Embryonic facial prominence (tissue), 1 donor: ENCODE results near the gene CATSPER1.
"Not testable (repeated sequence)": the region's sequence is repeated elsewhere in the genome, so short reads cannot be mapped to it uniquely, and the experiment has no call there.

Experiments used
- DNase-seq: peaks from one replicate; pipeline ENCODE4 v3.0.0-alpha.2; 2016; ENCODE audit errors: extremely low spot score

CATSPER1 gene

DNA sequence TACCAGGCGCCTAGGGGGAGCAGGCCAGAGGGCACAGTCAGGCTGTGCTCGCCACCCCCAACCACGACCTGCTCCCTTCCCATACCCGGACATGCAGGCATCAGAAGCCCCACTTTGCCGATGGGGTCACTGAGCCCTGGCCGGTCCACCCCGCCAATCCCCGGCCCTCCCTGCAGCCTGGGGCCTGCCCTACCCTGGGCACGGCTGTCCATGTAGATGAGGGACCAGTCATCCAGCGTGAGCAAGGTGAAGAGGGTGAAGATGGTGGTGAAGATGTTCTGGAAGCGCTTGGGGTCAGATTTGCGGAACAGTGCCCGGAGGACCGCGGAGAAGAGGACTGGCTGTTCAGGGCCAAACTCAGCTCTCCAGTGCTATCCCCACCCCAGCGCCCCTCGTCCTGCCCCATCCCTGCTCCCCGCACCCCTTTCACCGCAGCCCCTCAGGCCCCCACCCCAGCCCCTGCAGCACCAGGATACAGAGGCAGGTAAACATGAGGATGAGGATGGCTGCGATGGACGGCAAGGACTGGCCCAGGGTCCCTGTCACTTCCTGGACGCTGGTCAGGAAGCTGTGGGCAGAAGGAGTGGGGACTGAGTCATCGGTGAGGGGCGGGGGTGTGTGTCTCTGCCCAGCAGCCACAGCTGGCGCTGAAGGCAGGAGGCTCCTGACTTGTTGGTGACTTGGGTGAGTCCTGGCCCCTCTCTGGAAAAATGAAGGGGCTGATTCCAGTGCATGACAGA, 5.5 kb downstream of the CATSPER1 start:
- no peak for DNase-seq

DNA sequence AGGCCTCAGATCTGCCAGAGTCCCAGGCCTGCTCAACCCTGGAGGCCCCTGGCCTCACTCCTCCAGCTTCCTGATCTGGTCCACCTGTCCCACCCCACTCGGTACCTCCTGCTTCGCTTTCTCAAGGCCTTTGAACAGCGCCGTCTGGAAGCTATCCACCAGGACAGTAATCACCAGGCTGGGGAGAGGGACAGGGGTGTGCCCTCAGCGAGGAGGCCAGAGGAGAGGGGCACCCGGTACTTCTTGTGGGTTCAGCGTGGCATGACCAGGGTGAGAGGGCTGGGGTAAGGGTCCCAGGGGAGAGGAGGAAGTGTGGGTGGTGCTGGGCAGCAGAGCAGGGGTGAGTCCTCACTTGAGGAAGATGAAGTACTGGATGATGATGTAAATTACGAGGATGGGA, 6.1 kb downstream of the CATSPER1 start:
- no peak for DNase-seq

DNA sequence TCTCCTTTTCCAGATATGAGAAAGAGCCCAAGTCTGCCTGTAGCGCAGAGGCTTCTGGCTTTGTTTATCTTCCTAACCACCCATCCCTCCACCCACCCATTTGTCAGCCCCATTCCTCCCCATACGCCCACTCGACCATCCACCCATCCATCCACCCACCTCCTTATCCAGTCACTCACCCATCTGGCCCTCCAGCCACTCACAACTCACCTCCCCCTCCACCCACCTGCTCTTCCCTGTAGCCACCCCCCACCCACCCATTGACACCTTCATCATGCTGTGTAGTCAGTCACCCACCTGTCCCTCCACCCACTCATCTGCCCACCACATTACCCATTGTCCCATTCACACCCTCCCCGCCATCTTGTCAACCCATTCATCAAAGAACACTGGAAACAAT, 9.0 kb downstream of the CATSPER1 start:
- no peak for DNase-seq

DNA sequence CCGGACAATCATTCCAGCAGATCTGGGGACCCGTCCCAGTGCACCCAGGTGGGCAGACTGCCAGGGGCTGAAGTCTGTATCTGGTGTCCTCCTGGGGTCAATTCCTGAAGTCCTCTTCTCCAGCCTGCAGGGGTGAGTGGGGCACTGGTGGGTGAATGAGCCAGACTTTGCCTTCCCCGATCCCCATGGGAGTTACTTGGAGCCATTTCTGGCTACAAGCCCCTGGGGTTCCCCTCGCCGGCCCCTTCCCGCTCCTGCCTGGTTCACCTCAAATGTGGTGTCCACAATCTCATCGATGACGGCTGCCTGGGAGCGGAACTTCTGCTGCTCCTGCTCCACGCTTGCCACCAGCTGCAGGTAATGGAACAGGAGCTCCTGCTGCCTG, 9.5 kb downstream of the CATSPER1 start:
- DNase-seq: no peak

DNA sequence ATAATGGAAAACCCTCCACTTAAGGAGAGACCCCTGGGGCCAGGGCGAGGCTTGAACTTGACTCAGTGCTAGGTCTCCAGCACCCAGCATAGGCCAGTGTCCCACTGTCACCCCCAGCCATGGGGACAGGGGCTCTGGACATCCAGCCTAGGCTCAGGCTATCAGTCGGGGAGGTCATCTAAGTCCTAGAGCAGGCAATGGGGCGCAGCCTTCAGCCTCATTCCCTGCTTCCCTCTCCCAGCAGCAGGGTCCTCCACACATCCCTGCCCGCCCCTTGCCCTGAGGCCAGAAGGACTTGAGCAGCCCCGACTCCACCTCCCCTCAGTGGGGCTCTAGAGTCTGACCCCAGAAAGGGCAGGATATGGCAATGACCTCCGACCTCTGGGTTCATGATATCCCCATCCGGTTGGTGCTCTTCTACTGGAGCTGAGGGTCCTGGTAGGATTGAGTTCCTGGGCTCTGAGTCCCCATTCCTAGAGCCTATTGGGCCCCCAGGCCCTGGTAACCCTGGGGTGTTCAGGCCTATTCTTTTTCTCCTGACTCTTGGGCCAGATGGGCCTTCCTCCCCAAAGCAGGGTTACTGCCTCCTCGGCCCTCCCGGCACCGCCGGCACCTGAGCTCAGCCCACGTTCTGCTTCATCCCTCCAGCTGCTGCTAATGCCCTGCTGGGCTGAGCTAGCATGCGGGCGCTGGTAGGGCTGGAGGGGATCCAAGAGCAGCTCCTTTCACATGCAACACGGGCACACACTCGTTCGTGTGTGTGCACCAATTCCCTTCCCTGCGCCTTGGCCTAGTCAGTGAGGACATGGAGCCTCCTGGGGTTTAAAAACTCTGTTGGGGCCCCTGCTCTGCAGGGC, 10.1 kb downstream of the CATSPER1 start:
- no peak for DNase-seq

DNA sequence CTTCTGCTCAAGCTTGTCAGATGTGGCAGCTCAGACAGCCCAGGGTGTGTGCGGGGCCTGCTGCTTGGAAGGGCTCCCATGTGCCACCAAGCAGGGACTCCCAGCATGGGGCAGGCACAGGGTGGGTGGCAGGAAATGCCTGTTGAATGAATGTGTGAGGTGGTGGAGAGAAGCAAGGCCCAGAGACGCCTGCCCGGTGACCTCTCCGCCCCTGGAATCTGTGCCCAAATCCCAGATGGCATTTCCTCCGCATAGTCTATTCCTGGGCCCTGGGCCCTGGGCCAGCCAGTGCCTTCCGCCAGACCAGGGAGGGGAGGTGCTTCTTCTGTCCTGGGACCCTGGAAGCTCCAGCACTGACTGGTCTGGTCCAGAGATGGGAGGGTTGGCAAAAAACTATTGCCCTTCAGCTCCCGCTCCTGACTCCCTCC, 10.8 kb downstream of the CATSPER1 start:
- no peak for DNase-seq

DNA sequence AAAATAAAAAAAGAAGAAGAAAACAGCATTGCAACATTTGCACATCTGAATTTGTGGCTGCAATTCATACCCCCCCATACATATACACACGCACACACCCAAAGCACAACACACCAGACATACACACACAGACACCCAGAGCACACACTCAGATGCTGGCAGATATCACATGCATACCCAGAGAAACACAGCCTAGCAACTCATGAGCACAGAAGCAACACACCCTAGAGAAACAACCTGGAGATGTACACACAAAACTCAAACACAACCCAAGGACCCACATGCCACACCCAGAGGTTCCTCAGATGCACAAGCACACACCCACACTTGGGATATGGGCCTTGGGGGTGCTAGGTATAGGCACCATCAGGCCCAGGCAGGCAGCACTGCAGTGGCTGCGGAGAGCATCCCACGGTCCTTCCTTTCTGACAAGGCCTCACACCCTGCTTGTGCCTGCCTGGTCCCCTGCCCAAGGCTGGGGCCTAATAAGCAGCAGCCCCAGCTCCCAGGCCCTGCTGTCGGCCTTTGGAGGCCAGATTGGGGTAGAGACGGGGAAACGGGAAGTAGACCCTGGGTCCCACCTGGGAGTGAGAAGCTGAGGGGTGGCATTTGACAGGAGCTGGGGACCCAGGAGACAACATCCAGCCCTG, 11.3 kb downstream of the CATSPER1 start:
- DNase-seq: no peak

DNA sequence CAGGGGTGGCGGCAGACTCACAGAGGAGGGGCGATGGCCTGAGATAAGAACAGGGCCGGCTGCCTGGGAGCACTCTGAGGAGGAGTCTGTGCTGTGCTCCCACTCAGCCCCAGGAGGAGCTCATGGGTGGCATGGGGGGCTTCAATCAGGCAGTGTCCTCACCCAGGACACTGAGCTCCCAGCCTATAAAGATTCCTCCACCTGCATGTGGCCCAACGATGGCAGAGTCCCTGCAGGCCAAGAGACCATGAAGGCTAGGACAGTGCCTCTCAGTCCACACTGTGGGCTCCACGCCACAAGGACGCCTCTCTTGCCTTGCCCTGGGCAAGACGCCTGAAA, 12.5 kb downstream of the CATSPER1 start:
- DNase-seq: no peak

DNA sequence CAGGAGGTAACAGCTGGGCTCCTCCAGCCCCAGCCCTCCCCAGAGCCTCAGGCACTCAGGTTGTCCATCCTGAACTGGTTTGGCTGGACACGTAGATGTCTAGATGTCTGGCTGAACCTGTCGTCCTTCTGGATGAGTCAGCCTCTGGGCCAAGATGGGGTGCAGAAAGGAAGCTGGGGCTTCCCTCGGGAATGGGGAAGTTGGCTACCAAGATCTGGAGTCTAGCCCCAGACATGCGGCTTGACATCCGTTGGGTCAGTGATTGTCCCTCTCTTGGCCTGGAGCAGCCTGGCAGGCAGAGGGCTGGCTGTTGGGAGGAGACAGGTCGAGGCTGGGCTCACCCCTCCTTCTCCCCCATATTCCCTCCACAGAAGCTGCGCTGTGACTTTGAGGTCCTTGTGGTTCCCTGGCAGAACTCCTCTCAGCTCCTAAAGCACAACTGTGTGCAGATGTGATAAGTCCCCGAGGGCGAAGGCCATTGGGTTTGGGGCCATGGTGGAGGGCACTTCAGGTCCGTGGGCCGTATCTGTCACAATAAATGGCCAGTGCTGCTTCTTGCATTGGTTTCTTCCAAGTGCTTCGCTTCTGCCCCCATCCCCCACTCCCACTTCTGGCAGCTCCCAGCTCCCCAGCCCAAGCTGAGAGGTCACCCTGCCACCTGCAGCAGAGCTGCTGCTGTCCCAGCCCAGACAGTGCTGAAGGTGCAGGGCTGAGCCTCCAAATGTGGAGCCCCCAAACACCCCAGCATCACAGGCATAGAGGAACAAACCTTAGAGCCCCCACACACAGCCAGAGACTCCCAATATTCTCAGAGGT, 13.1 kb downstream of the CATSPER1 start:
- DNase-seq: no peak

DNA sequence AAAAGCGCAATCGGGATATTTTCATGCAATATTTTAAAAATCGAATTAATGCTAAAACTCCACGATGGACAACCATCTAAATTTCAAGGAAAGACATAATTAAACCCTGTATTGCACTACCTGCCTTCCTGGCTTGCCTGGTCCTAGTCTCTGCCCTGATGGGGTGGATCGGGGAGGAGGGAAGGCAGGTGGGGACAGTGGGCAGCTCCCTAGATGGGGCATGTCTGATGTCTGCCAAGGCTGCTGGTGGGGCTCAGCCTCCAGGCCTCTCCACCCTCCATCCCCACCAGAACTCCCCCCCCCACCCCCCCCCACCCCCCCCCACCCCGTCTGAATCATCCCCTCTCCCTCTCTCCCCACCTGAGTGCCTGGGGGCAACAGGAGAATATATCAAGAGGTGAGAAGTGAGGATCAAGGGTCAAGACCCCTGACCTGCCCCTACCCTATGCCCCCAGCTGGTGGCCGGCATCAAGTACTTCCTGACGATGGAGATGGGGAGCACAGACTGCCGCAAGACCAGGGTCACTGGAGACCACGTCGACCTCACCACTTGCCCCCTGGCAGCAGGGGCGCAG, 13.8 kb downstream of the CATSPER1 start:
- no peak for DNase-seq

DNA sequence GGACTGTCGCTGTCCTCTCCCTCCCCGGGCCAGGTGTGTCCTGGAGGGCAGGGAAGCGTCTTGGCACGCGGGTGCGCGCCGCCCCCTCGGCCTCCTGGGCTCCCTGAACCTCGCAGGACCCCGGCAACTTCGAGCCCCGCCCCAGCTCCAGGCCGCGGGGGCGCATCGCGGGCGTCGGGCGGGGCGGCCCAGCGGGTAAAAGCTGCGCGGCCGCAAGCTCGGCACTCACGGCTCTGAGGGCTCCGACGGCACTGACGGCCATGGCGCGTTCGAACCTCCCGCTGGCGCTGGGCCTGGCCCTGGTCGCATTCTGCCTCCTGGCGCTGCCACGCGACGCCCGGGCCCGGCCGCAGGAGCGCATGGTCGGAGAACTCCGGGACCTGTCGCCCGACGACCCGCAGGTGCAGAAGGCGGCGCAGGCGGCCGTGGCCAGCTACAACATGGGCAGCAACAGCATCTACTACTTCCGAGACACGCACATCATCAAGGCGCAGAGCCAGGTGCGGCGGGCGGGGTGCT, 14.4 kb downstream of the CATSPER1 start, which contains the start of gene CST6:
TSS of gene CST6 (plus strand) at position 224 of the 519 bp plus-strand sequence. CDS start at position 261, 37 bp downstream.
- no peak for DNase-seq

DNA sequence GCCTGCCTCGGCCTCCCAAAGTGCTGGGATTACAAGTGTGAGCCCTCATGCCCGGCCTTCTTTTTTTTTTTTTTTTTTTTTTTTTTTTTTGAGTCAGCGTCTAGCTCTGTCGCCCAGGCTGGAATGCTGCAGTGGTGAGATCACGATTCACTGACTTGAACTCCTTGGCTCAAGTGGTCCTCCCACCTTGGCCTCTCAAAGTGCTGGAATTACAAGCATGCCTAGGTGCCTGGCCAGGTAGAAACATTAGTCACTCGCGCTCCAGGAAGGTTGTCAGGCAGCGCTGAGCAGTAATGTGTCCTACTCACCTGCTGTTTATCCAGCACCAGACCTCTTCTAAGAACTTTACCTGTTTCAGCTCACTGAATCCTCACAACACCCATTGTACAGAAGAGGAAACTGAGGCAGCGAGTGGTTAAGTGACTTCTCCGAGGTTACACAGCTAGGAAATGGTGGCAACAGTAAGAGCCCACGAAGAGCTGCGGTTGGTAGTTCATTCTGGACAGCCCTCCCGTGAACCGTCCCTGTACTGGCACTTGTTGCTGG, 15.0 kb downstream of the CATSPER1 start:
- DNase-seq: no peak

DNA sequence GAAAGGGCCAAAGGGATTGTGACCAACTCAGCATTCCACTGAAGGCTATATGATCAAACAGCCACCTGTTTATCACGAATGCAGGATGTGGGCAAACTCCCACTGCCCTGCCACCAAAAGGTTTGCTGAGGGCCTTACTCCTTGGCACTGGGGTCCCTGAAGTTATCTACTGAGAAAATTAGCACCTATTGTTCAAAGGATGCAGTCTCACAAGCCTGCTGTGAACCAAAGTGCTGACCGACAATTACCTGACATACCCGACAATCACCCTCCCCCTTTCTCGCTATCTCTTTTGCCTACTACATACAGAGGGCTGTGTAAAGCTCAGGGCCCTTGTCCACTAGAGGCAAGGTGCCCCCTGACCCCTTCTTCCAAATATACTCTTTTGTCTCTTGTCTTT, 16.2 kb downstream of the CATSPER1 start:
- DNase-seq: not testable (repeated sequence)

DNA sequence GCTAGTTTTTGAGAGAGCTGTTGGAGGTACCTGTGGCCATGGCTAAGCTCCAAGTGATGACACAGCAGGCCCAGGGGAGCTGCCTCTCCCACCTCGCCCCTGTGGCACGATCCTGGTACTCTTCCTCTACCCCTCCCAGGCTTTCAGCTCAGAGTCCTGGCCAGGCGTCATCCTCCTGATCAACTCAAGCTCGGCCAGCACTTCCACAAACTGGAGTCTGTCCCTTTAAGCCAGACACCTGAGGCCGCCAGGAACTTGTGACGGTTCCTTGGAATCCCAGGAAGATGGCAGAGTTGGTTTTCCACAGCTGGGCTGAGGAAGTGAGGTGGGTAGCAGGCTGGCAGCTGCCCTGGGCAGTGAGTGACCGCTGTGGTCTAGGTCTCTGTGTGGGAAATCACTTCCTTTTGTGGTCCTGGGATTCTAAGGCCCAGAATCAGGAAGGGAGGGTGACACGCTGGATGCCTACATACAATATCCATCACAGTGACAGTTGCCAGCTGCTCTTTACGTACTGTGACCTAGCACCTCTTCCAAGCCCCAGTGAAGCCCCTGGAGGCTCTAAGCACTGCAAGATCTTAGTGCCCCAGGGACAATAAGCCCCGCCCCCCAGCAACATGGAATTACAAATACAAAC, 17.7 kb downstream of the CATSPER1 start:
- DNase-seq: no peak

DNA sequence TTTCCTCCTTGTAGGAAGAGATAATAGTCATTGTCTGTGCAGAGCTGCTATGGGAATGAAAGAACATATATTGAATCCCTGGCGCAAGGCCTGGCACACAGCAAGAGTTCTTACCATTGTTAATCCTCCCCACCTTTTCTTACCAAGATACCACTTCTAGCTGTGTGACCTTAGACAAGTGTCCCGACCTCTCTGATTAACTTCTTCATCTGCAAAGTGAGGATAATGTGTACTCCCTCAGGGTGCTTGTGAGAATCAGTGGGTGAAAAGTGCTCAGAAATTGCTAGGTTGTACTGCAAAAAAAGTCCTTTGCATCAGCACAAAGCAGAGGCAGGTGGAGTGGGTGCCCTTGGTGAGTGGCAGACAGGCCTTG, 18.2 kb downstream of the CATSPER1 start:
- no peak for DNase-seq

DNA sequence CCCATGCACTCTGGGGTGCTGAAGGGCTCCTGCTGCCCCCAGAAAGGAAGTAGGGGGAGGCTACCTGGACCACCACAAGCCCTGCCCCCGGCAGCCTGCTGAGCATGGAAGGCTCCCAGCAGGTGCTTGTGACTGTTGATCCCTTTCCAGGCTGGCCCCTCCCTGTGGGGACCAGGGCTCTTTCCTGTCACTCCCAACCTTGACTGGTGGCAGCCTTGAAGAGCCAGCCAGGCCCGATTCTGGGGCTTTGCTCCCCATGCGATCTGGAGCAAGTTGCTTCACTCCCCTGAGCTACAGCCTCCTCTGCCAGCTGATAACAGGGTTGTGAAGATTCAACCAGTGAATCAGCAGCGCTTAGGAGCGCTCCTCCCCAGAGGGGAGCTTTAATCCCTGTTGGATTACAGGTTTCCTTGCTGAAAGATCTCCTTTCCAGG, 19.1 kb downstream of the CATSPER1 start:
- DNase-seq: no peak

DNA sequence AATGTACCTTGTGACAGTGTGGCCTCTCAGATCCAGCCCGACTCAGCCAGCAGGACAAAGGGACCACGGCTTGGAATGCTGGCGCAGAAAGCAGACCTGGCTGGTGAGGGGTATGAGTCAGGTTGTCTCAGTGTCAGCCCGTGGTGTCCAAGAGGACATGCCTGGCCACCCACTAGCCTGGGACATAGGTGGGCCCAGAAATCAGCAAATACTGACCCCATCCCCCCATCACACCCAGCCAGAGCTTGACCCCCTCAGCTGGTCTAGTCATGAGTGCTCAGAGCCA, 19.4 kb downstream of the CATSPER1 start:
- no peak for DNase-seq

DNA sequence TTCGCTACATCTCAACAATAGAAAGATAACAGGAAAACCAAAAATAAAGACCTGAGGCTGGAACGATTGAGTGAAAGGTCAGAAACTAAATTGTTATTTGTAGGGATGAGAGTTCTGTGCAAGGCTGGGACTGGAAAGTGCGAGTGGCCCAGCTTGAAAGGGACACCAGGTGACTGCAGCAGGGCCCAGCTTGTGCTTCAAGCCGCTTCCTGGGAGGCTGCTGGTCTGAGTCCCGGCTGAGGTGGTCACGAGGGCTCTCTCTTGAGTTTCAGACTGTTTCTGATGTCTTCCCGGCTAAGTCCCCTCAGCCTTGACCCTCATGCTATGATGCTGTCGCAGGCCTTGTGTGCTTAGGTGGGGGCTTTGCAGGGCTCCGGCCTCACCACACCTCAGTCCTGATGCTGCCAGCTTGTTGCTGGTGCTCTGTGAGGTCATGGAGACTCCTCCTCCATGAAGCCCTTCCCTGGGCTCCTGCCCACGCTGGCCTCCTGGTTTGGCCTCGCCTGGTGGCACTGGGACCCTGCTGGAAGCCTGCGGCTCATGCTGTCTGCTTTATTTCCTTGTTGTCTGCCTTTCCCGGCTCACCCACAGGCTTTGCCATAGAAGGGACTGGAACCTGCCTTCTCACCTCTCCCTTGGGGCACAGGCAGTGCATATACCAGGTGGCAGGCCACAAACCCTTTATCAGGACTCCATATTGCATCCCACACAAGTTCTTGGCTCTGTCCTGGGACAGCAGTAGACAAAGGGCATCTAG, 20.0 kb downstream of the CATSPER1 start:
- DNase-seq: no peak

DNA sequence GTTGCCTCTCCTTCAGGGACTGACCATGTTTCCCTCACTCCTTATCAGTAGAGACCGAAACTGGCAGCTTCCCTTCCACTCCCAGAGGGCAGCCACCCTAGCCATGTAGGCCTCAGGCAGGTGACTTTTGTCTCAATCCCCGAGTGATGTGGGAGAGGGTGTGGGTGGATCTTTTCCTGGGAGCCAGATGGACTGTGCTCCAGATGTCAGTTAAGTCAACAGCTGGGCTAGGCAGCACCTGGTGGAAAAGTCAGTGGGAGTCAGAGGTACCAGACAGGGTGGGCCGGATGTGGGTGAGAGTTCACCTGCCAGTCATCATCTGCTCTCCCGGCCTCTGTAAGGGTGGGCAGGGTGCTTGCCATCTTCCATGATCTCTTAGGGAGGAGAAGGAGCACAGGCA, 22.1 kb downstream of the CATSPER1 start:
- no peak for DNase-seq

DNA sequence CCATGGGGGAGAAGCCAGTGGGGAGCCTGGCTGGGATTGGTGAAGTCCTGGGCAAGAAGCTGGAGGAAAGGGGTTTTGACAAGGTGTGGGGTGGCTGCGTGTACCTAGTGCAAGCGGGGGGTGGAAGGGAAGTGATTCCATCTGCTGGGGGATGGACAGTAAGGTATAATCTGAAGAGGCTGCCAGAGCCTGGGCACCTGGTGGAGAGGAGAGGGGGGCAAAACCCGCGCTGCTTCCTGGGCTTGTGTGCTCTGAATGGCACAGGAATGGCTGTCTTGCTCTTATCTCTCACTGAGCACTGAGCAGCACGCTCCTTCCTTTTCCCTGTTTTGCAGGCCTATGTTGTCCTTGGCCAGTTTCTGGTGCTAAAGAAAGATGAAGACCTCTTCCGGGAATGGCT, 23.0 kb downstream of the CATSPER1 start:
- no peak for DNase-seq
